C4-2B (cell line): ENCODE measurements around the gene QRICH2.
"Not testable (repeated sequence)": the region's sequence is repeated elsewhere in the genome, so short reads cannot be mapped to it uniquely, and the experiment has no call there.

Experiments
- H3K27ac ChIP-seq: fragments of 450-650 bp; 2 replicates; pipeline ENCODE4 v1.5.1; 2017
- ZFX ChIP-seq: fragments of 450-650 bp; IDR thresholded peaks from 2 replicates; pipeline ENCODE4 v1.6.1; 2017
- TF ChIP-seq, protein P1 (sequence below): fragments of 450-650 bp; conservative IDR thresholded peaks from 2 replicates; pipeline ENCODE4 v1.5.1; 2017; ENCODE audit warnings: mild to moderate bottlenecking

The QRICH2 gene

GRCh38 chr17:76270770-76271668 lies 37.1 kb downstream of the QRICH2 start:
- no peak overlapping the region for H3K27ac ChIP-seq
- TF ChIP-seq ZFX, result no peak
- TF ChIP-seq, protein P1, sequence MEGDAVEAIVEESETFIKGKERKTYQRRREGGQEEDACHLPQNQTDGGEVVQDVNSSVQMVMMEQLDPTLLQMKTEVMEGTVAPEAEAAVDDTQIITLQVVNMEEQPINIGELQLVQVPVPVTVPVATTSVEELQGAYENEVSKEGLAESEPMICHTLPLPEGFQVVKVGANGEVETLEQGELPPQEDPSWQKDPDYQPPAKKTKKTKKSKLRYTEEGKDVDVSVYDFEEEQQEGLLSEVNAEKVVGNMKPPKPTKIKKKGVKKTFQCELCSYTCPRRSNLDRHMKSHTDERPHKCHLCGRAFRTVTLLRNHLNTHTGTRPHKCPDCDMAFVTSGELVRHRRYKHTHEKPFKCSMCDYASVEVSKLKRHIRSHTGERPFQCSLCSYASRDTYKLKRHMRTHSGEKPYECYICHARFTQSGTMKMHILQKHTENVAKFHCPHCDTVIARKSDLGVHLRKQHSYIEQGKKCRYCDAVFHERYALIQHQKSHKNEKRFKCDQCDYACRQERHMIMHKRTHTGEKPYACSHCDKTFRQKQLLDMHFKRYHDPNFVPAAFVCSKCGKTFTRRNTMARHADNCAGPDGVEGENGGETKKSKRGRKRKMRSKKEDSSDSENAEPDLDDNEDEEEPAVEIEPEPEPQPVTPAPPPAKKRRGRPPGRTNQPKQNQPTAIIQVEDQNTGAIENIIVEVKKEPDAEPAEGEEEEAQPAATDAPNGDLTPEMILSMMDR, result no peak

- H3K27ac ChIP-seq, result no peak overlapping the region
- TF ChIP-seq, protein P1, result no peak
- no peak for TF ChIP-seq ZFX
Measured at GRCh38 chr17:76270127-76270592, 37.9 kb downstream of the QRICH2 start.

DNA sequence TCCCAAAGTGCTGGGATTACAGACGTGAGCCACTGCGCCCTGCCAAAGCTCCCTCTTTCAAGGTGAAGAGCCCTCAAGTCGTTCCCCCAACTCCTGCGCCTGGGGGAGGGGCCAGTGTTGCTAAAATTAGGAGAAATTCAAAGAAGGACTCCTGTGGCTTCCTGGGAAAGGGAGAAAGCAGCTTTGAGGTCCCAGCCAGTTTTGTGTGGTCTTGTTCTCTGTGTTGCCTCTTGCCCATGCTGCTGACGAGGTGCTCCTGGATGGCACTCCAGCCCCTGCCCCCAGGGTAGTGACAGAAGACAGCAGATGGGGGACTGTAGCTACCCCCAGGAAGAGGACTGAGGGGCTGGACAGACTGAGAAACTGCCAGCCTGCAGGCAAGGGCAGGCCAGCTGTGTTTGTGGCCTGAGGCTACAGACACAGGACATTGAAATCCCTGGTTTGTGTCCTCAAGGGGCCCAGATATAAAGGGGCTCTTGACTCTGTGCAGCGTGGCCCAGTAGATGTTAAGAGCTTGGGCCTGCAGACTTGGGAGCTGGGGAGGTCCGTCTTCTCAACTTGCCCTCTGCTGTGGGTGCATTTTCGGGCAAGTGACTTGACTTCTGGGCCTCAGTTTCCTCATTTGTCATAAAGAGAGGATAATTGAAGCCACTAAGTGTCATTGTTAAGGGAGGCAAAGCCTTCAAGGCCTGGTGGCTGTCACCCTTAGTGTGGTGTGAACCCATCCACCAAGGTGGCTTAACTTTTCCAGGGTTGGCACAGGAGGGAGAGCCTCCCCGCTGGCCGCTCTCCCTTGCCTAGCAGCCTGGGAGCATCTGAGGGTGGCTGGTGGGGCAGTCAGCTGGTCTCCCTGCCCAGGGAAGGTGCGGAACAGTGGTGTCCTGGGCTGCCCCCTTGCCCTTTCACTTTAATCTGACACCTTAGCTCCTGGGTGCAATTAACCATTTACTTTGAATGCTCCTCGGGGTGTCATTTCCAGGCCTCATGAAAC lies 38.8 kb downstream of the QRICH2 start:
- H3K27ac ChIP-seq, result no peak overlapping the region
- TF ChIP-seq, protein P1, result no peak
- TF ChIP-seq ZFX, result no peak

DNA sequence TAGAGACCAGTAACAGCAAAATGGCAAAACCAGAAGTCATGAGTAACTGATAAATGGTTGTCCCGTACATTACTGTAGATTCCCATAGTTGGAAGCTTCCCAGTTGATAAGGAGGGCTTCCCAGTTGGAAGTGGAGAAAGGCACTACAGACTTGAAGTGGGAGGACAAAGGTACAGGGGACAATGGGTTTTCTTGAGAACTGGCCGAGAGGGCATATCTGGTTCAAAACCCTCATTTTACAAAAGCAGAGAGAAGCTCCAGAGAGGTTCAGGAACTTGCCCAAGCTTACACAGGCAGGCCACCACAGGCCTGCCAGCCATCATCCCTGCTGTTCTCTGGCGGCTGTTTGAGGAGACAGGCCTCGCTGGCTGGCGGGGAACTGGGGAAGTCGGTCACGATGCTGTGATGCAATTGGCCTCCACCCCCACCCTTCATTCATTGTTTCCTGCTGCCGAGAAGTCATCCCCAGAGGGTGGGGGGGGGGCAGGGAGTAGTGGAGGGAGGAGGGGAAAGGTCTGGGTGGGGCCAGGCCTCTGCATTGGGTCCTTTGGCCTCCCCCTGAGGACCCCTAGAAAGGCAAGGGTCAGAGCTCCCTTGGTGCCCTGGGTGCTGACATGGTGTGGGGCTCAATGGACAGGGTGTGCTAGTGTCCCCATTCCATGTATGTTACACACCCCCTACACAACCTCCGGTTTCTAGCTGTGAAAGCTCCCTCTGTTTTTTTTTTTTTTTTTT lies 39.9 kb downstream of the QRICH2 start:
- no peak overlapping the region for H3K27ac ChIP-seq
- no peak for TF ChIP-seq ZFX
- TF ChIP-seq, protein P1, result no peak

GRCh38 chr17:76267581-76268001 lies 40.5 kb downstream of the QRICH2 start:
- H3K27ac ChIP-seq, result not testable (repeated sequence)

DNA sequence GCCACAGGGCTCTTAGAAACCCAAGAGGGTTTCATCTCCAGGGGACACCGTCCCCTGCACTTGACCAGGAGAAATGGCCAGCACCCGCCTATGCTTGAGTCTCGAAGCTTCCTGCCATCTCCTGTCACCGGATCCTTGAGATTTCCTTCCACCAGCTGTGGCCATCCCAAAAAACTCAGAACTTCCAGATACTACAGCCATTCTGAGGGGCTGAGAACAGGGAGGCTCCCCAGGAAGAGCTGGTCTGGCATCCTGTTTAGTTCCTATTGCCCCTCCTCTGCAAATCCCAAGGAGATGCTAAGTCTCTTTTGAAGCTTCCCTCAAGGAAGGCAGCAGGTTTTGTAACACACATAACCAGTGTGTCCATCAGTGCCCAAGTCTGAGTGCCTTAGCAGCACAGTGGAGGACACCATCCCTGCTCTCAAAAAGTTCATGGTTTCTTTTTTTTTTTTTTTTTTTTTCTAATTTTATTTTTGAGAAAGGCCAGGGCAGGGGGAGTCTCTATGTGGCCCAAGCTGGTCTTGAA lies 41.0 kb downstream of the QRICH2 start:
- TF ChIP-seq, protein P1, result no peak
- TF ChIP-seq ZFX, result no peak
- H3K27ac ChIP-seq, result peak overlapping the region; percentile 82; the same call in 1 of the 2 replicates
